HEK293T (cell line): ENCODE measurements around the gene GABPA.

Source experiments
- CTCF ChIA-PET: fragments of 350-600 bp; formaldehyde crosslinking; extraction: SDS; loops from one replicate; lab custom pipeline; 2021; ENCODE audit warnings: antibody characterized with exemption, inconsistent platforms; lab: Yijun Ruan, JAX
- POLR2A ChIA-PET: fragments of 350-600 bp; formaldehyde crosslinking; extraction: SDS; loops from one replicate; lab custom pipeline; 2020; ENCODE audit warnings: antibody characterized with exemption, inconsistent platforms; lab: Yijun Ruan, JAX
- DNase-seq: peaks from one replicate; pipeline ENCODE4 v3.0.0; 2012; ENCODE audit warnings: mixed read lengths; ENCODE audit errors: extremely low spot score
- ARNT ChIP-seq: fragments of 450-650 bp; IDR thresholded peaks from 2 replicates; pipeline ENCODE4 v1.6.1; 2017; ENCODE audit warnings: mild to moderate bottlenecking
- BHLHE40 ChIP-seq: fragments of 450-650 bp; IDR thresholded peaks from 2 replicates; pipeline ENCODE4 v1.6.1; 2016; ENCODE audit warnings: mild to moderate bottlenecking, moderate library complexity, borderline replicate concordance
- CTBP1 ChIP-seq: fragments of 450-650 bp; IDR thresholded peaks from 2 replicates; pipeline ENCODE4 v1.6.1; 2016; ENCODE audit warnings: borderline replicate concordance
- ELF4 ChIP-seq: fragments of 450-650 bp; IDR thresholded peaks from 2 replicates; pipeline ENCODE4 v1.6.1; 2017; ENCODE audit warnings: antibody characterized with exemption
- FOXA1 ChIP-seq: fragments of 450-650 bp; IDR thresholded peaks from 2 replicates; pipeline ENCODE4 v1.6.1; 2016; ENCODE audit warnings: mild to moderate bottlenecking
- FOXK2 ChIP-seq: fragments of 450-650 bp; IDR thresholded peaks from 2 replicates; pipeline ENCODE4 v1.6.1; 2016; ENCODE audit warnings: mild to moderate bottlenecking
- FOXM1 ChIP-seq: fragments of 450-650 bp; IDR thresholded peaks from 2 replicates; pipeline ENCODE4 v1.6.1; 2017; ENCODE audit warnings: mild to moderate bottlenecking, borderline replicate concordance
- HDGF ChIP-seq: fragments of 450-650 bp; IDR thresholded peaks from 2 replicates; pipeline ENCODE4 v1.6.1; 2017; ENCODE audit warnings: antibody characterized with exemption, borderline replicate concordance
- L3MBTL2 ChIP-seq: fragments of 450-650 bp; conservative IDR thresholded peaks from 2 replicates; pipeline ENCODE4 v1.6.1; 2016; ENCODE audit warnings: mild to moderate bottlenecking
- LEF1 ChIP-seq: fragments of 450-650 bp; IDR thresholded peaks from 2 replicates; pipeline ENCODE4 v1.6.1; 2017; ENCODE audit warnings: mild to moderate bottlenecking, borderline replicate concordance
- NFRKB ChIP-seq: fragments of 450-650 bp; IDR thresholded peaks from 2 replicates; pipeline ENCODE4 v1.6.1; 2016; ENCODE audit warnings: mild to moderate bottlenecking, moderate library complexity
- PKNOX1 ChIP-seq: fragments of 450-650 bp; IDR thresholded peaks from 2 replicates; pipeline ENCODE4 v1.6.1; 2016
- SP1 ChIP-seq: fragments of 450-650 bp; IDR thresholded peaks from 2 replicates; pipeline ENCODE4 v1.6.1; 2017
- SUZ12 ChIP-seq: fragments of 450-650 bp; IDR thresholded peaks from 2 replicates; pipeline ENCODE4 v1.6.1; 2016; ENCODE audit warnings: mild to moderate bottlenecking
- TARDBP ChIP-seq: fragments of 450-650 bp; IDR thresholded peaks from 2 replicates; pipeline ENCODE4 v1.6.1; 2016
- ZNF384 ChIP-seq: fragments of 450-650 bp; IDR thresholded peaks from 2 replicates; pipeline ENCODE4 v1.6.1; 2016

Gene GABPA

GRCh38 chr21:25735646-25736597, 1.1 kb downstream of the GABPA start:
- POLR2A ChIA-PET, result interaction anchor here (0.9 to 1.8 kb wide), 3 partner anchors 8 to 129 kb away, joined by 3 to 8 read pairs (median 6); no protein-coding TSS in a partner anchor
- no peak for TF ChIP-seq TARDBP
- TF ChIP-seq L3MBTL2, result 0 out of 2 replicates have a peak, but pooled peaks have one; percentile 16
- CTCF ChIA-PET, result no interaction called here
- DNase-seq, result peak; percentile 66

- ChIA-PET POLR2A (interaction anchor here (0.9 kb wide), 1 partner anchor 131 kb away, joined by 3 read pairs; no protein-coding TSS in a partner anchor), CTCF (no interaction called here)
- TF ChIP-seq SP1 (no peak), SUZ12 (no peak), ZNF384 (no peak)
- no peak for DNase-seq
Observed at GRCh38 chr21:25737421-25737820, 2.6 kb downstream of the GABPA start.

DNA sequence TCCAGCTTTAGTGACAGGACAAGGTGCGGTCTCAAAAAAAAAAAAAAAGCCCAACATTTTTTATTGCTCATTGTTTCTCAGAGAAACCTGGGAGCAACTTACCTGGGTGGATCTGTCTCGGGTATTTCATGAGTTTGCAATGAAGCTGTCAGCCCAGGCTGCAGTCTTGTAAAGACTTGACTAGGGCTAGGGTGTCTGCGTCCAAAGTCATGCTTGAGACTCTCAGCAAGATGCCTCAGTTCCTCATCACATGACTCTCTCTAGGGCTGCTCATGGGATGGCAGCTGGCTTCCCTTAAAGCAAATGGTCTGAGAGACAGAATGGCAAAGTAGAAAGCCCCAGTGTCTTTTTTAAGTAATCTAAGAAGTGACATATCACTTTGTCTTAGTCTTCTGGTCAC, 8.1 kb downstream of the GABPA start:
- TF ChIP-seq FOXK2 (no peak), BHLHE40 (no peak), NFRKB (no peak), L3MBTL2 (no peak), PKNOX1 (no peak), SP1 (no peak)
- ChIA-PET CTCF (no interaction called here), POLR2A (interaction anchor here (1.5 kb wide), 1 partner anchor 8 kb away, joined by 8 read pairs; the partner anchor contains the start of genes ATP5PF and GABPA)
- DNase-seq, result no peak

DNA sequence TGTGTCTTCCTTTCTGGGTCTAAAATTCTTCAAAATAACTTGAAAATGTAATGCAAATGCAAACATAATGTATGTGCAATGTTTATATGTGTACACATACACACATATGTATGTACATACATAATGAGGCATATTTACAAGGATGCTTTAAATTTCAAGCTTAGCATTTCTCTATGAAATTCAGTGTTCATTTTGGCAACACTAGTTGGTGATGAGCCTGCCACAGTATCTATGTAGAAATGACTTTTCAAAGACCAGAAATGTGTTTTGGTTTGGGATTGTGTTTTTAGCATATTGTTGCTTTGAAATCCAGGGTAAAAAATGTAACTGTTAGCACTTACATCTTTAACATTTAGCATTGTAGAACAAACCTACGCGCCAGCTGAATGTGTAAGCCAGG, 10.1 kb downstream of the GABPA start:
- DNase-seq, result no peak
- TF ChIP-seq FOXM1 (no peak), FOXA1 (no peak), ZNF384 (no peak), TARDBP (no peak), FOXK2 (no peak), PKNOX1 (no peak), CTBP1 (no peak), BHLHE40 (no peak), LEF1 (no peak), SUZ12 (no peak), NFRKB (no peak), SP1 (no peak), HDGF (no peak), ELF4 (no peak)
- CTCF ChIA-PET, result interaction anchor here (0.6 kb wide), 1 partner anchor 40 kb away, joined by 3 read pairs; no protein-coding TSS in a partner anchor
- POLR2A ChIA-PET, result no interaction called here

GRCh38 chr21:25750085-25750484, 15.3 kb downstream of the GABPA start:
- ChIA-PET POLR2A (no interaction called here), CTCF (interaction anchor here (0.6 kb wide), 1 partner anchor 516 kb away, joined by 3 read pairs; no protein-coding TSS in a partner anchor)
- TF ChIP-seq ELF4 (no peak), L3MBTL2 (no peak), HDGF (no peak)
- no peak for DNase-seq

- POLR2A ChIA-PET, result no interaction called here
- no peak for TF ChIP-seq PKNOX1
- no peak for TF ChIP-seq FOXM1
- TF ChIP-seq ELF4, result no peak
- TF ChIP-seq FOXK2, result no peak
- no peak for TF ChIP-seq L3MBTL2
- TF ChIP-seq FOXA1, result no peak
- no peak for TF ChIP-seq ARNT
- no peak for TF ChIP-seq TARDBP
- no peak for TF ChIP-seq SUZ12
- TF ChIP-seq LEF1, result no peak
- TF ChIP-seq HDGF, result no peak
- no peak for TF ChIP-seq ZNF384
- TF ChIP-seq NFRKB, result no peak
- TF ChIP-seq BHLHE40, result no peak
- no peak for TF ChIP-seq SP1
- TF ChIP-seq CTBP1, result no peak
- DNase-seq, result no peak
- CTCF ChIA-PET, result interaction anchor here (0.6 kb wide), 1 partner anchor 8 kb away, joined by 3 read pairs; no protein-coding TSS in a partner anchor
Observed at GRCh38 chr21:25752416-25752815, 17.6 kb downstream of the GABPA start.
